Measurements from ENCODE around the gene CHIA.

GRCh38 chr1:111275780-111276433 lies 14.7 kb upstream of the CHIA start:
- TF ChIP-seq CTCF (IDR thresholded peaks at IDR 0.05 in 2 of 3, conservative IDR thresholded peaks at IDR 0.05 in 1 of 3; ENCODE audit: borderline replicate concordance in 1 of 3, insufficient read depth in 1 of 3, low read depth in 2 of 3, low read length in 2 of 3) (no peak), REST (IDR thresholded peaks at IDR 0.05; ENCODE audit: low read depth) (no peak), RAD21 (IDR thresholded peaks at IDR 0.05; ENCODE audit: low read depth) (no peak), POLR2A (IDR thresholded peaks at IDR 0.05; ENCODE audit: borderline replicate concordance, extremely low read depth, insufficient read depth, insufficient read length) (no peak), CEBPB (IDR thresholded peaks at IDR 0.05; ENCODE audit: low read depth) (no peak), EZH2 (IDR thresholded peaks at IDR 0.05) (no peak), ATF3 (IDR thresholded peaks at IDR 0.05) (no peak), ZFX (IDR thresholded peaks at IDR 0.05) (no peak), EZH2phosphoT487 (IDR thresholded peaks at IDR 0.05; ENCODE audit: borderline replicate concordance) (no peak), SRF (IDR thresholded peaks at IDR 0.05; ENCODE audit: low read depth) (no peak), POLR2AphosphoS5 (IDR thresholded peaks at IDR 0.05; ENCODE audit: low read depth, low read length) (no peak), MAX (IDR thresholded peaks at IDR 0.05) (no peak)

Measured in HCT116 (cell line).